DMS53 (cell line): ENCODE measurements around the gene FANCL.
"Not testable (repeated sequence)": the region's sequence is repeated elsewhere in the genome, so short reads cannot be mapped to it uniquely, and the experiment has no call there.

Source experiments
- DNase-seq: peaks from one replicate; lab custom pipeline; 2025; lab: John Stamatoyannopoulos, UW

FANCL gene

DNA sequence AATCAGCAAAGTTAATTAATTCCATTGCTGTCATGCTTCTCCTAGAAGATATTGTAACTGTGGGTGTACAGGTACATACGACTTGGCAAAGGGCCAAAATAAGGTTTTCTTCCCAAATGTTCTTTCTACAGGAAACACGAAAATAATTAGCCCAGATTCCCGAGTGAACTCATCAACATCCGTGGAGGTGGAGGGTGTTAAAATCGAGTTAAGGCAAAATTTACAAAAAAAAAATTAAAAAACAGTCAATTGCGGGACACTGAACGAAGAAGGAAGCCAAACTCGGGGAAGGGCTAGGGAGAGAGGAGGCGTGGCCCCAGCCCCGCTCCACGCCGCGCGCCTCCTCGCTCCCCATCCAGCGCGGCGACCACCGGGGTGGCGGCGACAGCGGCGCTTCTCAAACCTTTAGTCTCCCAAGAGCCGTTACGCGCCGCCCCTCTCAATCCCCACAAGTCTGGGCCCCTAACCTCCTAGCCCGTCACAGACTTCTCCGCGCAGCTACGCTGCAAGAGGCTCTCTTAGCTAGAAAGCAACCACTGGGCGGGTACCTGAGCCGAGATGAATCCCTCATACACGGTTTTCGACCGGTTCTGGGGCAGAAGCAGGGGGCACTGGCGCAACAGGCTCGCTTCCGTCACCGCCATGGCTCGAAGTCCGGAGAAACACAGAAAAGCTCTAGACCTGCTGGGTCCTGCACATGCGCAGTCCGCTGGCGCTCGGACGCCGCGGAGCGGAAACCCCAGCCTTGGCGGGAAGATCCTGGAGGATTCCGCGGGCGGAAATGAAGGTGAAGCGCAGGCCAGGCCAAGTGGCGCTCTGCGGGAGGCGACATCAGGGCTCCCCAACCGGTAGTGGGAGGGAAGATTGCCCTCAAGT is at the start of gene FANCL:
Gene FANCL (minus strand): TSS at position 656 of the 876 bp plus-strand sequence. CDS start 12 bp downstream, at position 644.
- peak; percentile 95 for DNase-seq

DNA sequence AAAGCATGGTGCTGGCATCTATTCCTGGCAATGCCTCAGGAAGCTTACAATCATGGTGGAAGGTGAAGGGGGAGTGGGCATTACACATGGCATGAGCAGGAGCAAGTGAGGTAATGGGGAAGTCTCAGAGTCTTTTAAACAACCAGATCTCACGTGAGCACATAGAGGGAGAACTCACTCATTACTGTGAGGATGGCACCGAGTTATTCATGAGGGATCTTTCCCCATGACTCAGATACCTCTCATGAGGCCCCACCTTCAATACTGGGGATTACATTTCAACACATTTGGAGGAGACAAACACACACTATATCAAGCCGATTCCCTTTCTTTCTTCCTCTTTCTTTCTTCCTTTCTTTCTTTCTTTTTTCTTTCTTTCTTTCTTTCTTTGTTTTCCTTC is 47.9 kb upstream of the FANCL start:
- DNase-seq, result peak; percentile 66

DNA sequence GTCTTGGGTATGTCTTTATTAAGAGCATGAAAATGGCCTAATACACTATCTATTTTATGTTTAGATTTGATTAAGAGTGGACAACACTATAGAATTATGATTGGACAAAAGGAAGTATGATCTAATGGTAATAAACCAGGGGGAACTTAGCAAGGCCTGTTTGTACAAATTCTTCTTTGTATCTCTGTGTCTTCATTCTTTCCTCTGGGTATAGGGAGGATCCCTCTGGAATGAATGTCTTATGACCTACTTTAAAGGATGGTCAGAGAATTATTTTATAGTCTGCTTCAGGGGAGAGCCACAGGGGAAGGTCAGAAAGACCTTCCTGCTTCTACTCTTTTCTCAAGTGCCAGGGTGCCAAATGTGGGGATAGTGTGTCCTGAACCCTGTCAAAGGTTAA is 42.8 kb upstream of the FANCL start:
- DNase-seq, result no peak

DNA sequence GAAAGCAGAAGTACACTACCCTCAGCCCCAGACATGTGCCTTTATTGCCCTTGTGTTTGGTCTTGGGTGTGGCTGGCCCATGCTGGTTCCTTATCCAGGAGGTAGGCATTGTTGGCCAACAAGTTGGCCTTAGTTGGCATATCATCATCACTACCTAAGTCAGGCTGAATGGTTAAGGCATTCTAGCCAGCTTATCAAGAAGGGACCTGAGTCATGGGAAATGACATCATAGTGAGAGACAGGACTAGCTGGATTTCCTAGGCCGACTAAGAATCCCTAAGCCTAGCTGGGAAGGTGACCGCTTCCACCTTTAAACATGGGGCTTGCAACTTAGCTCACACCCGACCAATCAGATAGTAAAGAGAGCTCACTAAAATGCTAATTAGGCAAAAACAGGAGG is 34.0 kb upstream of the FANCL start:
- DNase-seq, result peak; percentile 54

DNA sequence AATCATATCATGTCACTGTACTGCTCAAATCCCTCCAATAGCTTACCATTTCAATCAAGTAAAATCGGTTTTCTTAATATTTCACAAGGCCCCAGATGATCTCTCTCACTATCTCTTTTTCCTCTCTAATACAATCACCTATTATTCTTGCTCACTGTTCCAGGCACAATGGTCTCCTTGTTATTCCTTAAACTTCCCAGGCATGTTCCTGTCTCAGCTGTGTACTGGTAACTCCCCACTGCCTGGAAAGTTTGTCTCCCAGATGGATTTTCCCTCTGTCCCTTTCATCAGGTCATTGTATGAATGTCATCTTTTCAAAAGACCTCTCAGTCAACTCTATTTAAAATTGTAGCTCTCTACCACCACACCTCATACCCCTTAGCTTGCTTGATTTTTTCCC is 30.7 kb upstream of the FANCL start:
- no peak for DNase-seq

DNA sequence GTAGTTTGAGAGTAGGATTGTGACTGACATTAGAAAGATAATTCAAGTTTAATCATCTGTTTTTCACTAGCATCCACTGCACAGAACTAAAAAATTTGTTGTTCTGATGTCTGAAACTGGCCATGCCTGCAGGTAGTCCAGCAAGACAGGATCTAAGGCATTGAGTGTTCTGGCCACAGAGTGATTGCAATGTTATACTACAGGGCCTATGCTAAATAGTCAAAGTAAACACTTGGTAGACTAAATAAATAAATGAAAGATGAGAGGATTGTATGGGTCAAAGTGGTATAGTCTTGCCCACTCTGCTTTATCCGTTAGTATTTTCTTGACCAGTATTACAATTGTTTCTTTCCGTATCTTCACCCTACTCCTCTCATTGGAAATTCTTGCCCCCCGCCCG is 27.6 kb upstream of the FANCL start:
- DNase-seq, result peak; percentile 77

DNA sequence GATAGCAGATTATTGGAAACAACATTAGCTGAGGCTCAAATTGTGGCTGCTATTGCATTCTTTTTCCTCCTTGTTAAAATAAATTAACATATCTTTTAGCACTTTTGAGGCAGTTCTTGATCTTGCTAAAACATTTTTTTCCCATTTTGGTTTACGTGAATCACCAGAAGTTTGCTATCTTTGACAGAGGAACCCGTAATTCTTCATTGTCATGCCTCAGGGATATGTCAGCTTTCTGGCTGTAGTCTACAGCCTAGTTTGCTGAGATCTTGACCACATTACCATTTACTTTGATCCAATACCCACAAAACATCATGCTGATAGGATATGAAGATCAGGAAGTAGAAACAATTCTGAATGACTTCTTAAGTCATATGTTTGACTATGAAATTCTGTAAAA is 25.1 kb upstream of the FANCL start:
- no peak for DNase-seq

DNA sequence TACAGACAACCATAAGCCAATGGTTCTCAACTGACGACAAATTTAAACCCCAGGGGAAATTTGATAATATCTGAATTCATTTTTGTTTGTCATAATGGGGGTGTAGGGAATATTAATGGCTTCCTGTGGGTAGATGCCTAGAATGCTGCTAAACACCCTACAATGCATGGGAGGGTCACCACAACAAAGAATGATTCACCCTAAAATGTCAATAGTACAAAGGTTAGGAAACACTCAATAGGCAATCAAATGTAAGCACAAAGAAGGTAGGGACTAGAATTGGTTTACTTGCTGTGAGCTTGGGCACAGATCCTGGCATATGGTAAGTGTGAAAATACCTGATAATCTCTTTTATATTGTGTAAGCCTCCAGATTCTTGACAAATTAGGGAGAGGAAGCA is 20.1 kb upstream of the FANCL start:
- peak; percentile 26 for DNase-seq

DNA sequence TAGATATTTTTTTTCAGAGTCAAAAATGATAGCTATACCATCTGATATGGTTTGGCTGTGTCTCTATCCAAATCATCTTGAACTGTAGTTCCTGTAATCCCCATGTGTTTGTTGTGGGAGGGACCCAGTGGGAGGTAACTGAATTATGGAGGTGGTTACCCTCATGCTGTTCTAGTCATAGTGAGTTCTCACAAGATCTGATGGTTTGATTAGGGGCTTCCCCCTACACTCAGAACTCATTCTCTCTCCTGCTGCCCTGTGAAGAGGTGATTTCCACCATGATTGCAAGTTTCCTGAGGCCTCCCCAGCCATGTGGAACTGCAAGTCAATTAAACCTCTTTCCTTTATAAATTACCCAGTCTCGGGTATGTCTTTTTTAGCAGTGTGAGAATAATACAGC is 17.3 kb upstream of the FANCL start:
- not testable (repeated sequence) for DNase-seq

DNA sequence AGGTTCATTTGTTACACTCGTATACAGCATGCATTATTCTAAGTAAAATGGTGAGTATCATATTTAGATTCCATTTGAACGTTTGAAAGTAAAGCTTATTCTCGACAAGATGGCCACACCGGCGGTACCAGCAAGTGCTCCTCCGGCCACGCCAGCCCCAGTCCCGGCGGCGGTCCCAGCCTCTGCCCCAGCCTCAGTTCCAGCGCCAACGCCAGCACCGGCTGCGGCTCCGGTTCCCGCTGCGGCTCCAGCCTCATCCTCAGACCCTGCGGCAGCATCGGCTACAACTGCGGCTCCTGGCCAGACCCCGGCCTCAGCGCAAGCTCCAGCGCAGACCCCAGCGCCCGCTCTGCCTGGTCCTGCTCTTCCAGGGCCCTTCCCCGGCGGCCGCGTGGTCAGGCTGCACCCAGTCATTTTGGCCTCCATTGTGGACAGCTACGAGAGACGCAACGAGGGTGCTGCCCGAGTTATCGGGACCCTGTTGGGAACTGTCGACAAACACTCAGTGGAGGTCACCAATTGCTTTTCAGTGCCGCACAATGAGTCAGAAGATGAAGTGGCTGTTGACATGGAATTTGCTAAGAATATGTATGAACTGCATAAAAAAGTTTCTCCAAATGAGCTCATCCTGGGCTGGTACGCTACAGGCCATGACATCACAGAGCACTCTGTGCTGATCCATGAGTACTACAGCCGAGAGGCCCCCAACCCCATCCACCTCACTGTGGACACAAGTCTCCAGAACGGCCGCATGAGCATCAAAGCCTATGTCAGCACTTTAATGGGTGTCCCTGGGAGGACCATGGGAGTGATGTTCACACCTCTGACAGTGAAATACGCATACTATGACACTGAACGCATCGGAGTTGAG is 10.4 kb upstream of the FANCL start:
- not testable (repeated sequence) for DNase-seq

DNA sequence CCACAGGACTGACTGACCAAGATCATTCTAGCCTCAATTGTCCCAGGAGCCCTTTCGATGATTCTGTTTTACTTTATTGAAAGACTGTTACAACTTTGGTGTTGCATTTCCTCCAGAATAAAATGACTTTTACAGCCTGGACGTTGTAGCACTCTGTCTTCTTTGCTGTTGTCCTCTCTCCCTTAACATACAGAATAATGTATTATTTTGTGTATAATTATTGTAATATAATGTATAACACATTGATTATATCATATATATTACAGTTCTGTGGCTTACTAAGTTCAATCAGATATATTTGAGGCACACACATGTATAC is 380 bp upstream of the FANCL start:
- no peak for DNase-seq

DNA sequence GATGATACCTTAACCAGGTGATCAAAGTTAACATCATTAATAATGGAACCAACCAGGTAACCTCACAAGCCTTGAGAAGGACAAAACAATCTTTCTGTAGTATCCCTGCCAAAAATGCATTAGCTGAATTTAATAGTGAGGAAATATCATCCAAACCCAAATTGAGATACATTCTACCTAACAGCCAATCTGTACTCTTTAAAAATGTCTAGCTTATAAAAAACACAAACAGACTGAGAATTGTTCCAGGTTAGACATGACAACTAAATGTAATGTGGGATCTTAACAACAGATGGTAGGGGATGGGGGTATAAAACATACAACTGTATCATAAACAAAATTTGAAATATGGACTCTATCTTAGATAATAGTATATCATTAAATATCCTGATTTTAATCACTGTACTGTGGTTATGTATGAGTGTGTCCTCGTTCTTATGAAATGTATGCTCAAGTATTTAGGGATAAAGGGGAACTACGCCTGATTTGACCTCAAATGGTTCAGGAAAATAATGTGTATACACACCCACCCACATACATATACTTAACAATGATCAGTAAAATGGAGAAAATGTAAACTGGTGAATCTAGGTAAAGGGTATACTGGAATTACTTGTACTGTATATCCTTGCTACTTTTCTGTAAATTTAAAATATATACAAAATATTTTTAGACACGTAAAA is 1.7 kb downstream of the FANCL start:
- no peak for DNase-seq

DNA sequence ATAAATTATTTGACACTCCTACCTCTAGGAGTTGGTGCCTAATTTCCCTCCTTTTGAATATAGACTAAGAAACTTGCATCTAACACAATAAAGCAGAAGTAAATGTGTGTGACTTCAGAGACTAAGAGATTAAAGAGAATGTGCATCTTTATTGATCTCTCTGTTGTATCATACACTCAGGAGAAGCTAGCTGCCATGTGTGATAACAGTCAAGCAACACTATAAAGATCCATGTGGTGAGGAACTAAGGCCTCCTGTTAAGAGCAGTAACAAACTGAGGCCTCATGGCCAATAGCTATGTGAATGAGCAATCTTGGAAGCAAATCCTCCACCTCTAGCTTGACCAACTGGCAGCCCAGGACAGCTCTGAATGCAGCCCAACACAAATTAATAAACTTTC is 3.4 kb downstream of the FANCL start:
- DNase-seq, result peak; percentile 8

DNA sequence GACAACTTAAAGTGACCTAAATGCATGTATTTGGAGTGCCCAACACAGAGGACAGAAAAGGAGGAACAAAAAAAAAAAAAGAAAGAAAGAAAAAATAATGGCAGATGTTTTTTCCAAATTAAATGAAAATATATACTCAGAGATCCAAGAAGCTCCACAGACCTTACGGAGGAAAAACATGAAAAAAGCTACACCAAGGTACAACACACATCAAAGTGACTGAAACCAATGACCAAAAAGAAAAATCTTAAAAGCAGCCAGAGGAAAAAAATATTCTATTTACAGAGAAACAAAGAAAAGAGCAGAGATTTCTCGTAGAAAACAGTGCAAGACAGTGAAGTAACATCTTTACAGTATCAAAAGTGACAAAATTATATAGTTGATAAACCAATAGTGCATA is 5.1 kb downstream of the FANCL start:
- peak; percentile 4 for DNase-seq

DNA sequence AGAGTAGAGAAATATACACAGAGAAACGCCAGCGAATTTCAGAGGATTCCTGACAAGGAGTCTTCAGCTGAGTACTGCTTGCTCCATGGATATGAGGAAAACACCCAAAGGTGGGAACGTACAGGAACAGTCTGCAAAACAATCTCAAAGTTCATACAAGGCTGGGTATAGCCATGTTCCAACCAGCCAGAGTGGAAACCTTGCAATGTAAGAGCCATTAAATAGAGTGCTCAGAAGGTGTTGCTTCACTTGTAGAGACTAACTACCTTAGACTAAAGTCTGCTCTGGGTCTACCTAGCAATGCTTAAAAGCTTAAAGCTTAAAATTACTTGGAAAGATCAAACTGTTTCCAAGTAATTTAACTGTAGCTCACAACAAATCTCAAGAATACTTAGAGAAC is 6.0 kb downstream of the FANCL start:
- DNase-seq, result no peak

DNA sequence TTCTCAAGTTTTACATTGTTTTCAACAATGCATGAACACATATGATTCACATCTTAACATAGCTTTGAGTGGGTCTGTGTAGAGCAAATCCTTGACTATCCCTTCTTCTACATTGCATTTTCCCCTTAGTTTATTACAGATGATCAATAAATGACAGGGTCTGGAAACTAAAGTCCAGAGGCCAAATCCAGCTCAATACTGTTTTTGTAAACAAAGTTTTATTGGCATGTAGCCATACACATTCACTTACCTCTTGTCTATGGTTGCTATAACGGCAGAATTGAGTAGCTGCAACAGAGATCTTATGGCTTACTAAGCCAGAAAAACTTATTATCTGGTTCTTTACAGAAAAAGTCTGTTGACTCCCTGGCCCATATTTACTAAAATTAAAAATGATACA is 12.8 kb downstream of the FANCL start:
- DNase-seq, result no peak

DNA sequence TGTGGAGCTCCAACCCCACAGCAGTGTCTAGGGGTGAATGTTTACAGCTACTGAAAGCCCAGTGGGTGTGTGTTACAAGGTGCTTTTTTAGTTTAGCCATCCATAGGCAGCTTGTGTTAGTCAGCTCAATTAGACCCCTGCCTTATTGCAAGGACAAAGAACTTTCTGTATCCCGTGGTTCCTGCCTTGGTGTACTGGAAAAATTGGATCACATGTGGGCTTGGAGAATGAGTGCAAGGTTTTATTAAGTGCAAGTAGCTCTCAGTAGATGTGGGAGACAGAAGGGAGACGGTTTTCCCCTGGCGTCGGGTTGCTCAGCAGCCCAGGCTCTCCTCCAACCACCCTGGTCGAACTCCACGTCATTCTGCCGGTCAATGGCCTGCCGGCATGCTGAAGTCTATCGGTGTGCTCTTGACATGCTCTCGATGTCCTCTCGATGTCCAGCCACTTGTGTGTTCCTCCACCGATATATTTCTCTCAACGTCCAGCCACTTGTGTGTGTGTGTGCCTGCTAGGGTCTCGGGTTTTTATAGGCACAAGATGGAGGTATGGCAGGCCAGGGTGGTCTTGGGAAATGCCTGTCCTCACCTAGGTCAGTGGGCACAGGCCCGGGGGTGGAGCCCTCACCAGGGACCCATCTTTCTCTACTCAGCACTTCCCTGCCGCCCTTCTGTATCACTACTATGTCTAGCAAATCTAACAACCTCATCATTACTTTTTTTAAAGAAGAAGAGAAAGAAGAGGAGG is 13.8 kb downstream of the FANCL start:
- no peak for DNase-seq

DNA sequence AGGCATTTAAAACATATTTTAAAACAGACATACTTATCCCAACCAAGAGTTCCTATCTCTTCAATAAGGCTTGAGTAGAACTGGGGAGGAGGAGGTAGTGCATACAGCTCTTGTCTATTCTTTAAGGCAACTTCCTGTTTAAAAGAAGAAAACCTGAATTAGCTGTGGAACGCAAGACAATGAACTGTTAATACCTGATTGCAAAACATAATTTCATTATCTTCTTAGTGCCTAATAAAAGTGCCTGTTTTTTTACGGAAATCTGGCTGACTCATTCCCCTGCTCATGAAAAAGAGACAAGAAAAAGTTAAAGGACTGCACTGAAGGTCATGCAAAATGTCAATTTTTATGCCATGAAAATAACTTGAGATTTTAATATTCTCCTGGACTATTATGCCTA is 19.2 kb downstream of the FANCL start:
- no peak for DNase-seq

DNA sequence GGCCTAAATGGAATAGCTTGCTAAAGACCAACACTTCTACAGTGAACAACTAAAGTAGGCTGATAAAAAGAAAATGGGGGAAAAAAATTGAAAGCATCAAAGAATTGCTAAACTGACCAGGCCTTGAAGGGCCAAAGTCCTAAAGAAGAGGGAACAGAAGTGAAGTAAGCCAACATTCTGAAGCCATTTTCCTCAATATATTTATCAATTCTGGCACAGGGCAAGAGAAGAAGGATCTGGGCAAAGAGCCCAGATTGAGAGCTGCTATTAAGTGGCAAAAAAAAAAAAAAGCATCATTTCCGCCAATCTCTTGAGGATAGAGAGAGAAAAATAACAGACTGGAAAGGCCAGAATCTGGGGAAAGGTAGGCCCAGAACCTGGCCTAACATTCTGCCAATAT is 25.7 kb downstream of the FANCL start:
- peak; percentile 53 for DNase-seq

DNA sequence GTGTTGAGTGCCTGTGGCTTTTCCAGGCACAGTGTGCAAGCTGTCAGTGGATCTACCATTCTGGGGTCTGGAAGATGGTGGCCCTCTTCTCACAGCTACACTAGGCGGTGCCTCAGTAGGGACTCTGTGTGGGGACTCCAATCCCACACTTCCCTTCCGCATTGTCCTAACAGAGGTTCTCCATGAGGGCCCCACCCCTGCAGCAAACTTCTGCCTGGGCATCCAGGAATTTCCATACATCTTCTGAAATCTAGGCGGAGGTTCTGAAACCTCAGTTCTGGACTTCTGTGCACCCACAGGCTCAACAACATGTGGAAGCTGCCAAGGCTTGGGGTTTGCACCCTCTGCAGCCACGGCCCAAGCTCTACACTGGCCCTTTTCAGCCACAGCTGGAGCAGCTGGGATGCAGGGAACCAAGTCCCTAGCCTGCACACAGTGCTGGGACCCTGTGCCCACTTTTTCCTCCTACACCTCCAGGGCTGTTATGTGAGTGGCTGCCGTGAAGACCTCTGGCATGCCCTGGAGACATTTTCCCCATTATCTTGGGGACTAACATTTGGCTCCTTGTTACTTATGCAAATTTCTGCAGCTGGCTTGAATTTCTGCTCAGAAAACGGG is 30.1 kb downstream of the FANCL start:
- DNase-seq, result not testable (repeated sequence)

DNA sequence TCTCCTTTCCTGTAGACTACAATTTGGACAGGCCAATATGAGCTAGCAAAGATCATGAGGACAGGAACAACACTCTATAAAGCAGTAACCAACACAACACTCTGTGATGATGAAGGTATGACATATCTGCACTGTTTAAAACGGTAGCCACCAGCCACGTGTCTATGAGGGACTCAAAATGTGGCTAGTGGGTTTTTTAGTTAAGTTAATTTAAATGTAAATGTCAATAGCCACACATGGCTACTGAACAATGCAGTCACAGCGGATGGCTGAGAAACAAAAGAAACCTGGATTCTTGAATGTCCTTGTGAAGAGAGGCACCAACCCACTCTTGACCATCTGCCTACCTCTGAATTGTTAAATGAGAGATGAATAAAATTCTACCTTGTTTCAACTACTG is 33.9 kb downstream of the FANCL start:
- peak; percentile 14 for DNase-seq
